Activated CD8-positive, alpha-beta memory T cell treated with anti-CD3 and anti-CD28 coated beads for 36 hours (primary cell): ENCODE data around the gene NDUFB10. TPM values are rescaled to one million over a fixed set of nuclear protein-coding genes. Genes with fewer than 3 reads are reported as not detected.

Experiments
- CTCF ChIA-PET: fragments of 350-600 bp; sonication (Branson Sonifier 250); formaldehyde crosslinking; loops from one replicate; lab custom pipeline; 2021; ENCODE audit warnings: antibody characterized with exemption; lab: Charles Lee
- POLR2A ChIA-PET: fragments of 350-600 bp; sonication (Branson Sonifier 250); formaldehyde crosslinking; loops from one replicate; lab custom pipeline; 2021; ENCODE audit warnings: antibody characterized with exemption; lab: Charles Lee
- total RNA-seq, 2 experiments: library from RNA; stranded (reverse); gene quantifications; one replicate each; pipeline ENCODE4 v1.2.3, GENCODE V29; 2021

The NDUFB10 gene
- total RNA-seq, 2 experiments from 2014 or later = 153 to 155 TPM

DNA sequence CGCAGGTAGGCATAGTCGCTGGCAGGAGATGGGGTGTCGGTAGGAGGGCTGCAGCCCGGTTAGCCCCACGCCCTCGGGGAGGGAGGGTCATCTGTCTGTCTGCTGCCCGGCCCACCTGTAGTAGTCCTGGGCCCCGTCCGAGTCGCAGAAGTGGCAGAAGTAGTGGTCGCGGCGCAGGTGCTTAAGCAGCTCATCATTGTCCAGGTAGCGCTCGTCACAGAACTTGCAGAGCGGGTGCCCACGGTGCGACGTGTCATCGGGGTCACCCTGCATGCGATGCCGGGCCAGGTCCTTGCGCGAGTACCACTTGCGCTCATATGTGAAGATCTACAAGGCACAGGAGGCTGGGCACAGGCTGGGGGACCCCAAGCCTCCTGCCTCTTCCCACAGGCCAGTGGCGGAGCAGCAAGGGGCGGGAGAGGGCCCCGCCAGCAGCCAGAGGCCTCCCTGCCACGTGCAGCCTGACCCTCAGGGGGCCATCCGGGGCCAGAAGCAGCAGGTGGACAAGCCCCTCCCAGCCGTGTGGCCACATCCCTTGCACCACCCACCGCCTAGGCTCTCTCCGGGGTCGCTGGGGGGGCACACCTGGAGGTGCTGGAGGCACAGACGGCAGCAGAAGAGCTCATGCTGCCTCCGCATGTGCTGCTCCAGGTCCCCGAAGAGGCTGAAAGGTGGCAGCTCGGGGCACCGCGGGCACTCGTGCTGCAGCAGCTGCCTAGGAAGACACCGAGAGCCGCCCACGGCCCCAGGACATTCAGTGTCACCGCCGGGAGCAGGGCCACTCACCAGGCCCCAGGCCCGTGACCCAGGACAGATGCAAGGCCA is 43.3 kb downstream of the NDUFB10 start:
- ChIA-PET CTCF (interaction anchor here (0.9 to 2.9 kb wide), 15 partner anchors 9 to 150 kb away, joined by 3 to 41 read pairs (median 7); partner anchors contain the start of genes NPW, RPS2, SYNGR3 and TBL3), POLR2A (no interaction called here)

DNA sequence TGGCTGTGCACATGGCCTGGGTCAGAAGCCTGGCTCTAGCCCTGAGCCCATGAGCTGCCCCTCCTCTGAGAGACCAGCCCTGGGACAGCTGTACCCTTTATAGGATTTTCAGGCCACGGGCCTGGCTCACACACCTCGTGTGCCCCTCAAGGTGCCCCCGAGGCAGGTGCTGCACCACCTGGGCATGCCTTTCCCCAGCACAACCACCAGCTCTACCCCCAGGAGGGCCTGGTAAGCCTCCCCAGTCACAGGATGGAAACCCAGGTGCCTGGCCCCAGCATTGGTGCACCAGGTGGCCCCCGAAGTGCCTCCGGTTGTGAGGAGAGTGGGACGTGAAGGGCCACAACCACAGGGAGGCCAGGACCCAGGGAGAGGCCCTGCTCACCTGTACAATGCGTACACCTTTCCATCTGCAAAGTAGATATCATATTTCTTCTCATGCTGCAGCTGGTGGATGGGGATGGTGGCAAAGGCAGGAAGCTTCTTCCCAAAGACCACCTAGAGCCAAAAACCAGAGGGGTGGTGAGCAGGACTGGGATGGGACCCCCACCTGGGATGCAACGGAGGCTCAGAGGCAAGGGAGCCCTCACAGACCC is 44.0 kb downstream of the NDUFB10 start:
- CTCF ChIA-PET = interaction anchor here (0.9 to 2.9 kb wide), 18 partner anchors 9 to 152 kb away, joined by 3 to 41 read pairs (median 6); partner anchors contain the start of genes NPW, RPL3L, RPS2 and SYNGR3

DNA sequence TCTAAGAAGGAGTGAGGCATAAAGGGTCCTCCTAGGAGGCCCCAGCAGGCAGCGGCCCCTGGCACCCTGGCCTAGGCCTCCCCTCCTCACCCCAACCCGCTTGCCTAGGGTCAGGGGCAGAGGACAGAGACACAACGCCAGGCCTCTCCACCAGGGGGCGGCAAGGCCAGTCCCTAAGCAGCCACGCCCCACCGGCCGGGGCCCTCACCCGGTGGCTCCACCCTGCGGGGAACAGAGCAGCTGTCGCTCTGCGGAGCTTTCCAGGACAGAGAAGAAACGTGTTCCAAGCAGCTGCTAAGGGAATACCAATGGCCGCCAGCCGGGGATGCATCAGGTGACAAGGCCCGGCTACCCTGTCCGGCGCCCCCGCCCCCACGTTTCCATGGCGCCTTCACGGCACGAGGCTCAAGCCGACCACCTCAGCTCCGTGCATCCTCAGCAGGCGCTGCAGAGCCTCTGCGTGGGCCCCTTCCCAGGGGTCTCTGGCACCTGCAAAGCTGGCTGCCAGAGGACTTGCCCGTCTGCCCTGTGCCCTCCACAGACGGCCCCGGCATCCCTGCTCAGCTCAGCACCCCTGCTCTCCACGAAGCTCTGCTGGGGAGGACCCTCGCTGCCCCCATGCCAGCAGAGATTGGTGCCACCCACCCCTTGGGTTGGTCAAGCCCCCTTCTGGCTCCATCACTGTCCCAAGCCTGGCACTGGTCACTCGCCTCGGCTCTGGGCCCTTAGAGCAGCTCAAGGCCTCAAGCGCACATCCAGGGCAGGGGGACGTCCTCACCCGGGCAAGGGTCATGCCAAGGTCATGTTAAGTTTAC is 44.7 kb downstream of the NDUFB10 start:
- ChIA-PET POLR2A (no interaction called here), CTCF (interaction anchor here (0.6 to 2.9 kb wide), 21 partner anchors 9 to 151 kb away, joined by 3 to 41 read pairs (median 5); partner anchors contain the start of genes NPW, RPL3L, RPS2 and SYNGR3)

More for the DNA sequence above, 44.0 kb downstream of the NDUFB10 start:
- POLR2A ChIA-PET = no interaction called here

DNA sequence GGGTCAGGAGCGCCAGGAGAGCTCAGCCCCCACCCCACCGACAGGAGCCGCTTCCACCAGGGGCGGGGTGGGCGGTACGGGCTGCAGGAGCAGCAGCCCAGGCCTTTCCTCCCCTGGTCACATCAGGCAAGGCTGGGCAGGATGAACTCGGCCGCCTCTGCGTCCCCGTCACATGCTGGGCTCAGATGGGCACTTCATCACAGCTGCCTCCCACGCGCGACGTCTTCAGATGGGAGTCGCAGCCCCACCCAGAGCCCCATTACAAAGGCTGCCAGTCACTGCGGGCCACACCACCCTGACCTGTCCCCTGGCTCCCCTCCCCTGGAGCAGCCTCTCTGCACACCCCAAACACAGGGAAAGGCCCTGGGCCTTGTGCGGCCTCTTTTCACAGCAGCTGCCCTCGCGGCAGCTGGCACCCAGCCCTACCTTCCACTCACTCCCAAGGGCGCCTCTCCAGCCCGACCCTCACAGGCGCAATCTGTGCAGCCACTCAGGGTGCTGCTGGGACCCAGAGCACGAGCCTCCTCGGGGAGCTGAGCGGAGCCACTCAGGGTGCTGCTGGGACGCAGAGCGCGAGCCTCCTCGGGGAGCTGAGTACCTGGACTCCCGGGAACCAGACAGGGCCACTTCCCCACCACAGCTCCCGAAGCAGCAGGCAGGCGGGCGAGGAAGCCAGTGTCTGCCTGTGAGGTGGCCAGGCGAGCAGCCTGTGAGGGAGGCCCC is 45.6 kb downstream of the NDUFB10 start:
- CTCF ChIA-PET = interaction anchor here (0.8 to 2.9 kb wide), 10 partner anchors 8 to 148 kb away, joined by 3 to 41 read pairs (median 6); no protein-coding TSS in a partner anchor
- POLR2A ChIA-PET = no interaction called here

DNA sequence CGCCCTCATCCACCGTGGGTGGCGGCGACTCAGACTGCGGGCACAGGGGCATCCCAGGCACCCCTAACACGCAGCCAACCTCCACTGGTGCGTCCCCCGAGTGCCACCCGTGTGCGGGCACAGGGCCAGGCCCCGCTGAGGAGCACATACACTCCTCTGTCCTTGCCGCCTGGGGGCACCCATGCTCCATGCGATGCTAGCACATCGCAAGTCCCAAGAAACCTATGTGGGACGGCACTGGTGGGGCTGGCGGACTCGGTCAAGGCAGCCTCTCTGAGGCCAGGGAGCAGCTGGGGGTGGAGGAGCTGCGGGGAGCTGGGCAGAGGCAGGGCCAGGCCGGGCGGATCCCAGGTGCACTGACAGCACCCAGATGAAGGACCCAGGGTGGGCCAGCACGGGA is 46.3 kb downstream of the NDUFB10 start:
- ChIA-PET CTCF (interaction anchor here (2.9 kb wide), 1 partner anchor 12 kb away, joined by 41 read pairs; no protein-coding TSS in a partner anchor), POLR2A (no interaction called here)

DNA sequence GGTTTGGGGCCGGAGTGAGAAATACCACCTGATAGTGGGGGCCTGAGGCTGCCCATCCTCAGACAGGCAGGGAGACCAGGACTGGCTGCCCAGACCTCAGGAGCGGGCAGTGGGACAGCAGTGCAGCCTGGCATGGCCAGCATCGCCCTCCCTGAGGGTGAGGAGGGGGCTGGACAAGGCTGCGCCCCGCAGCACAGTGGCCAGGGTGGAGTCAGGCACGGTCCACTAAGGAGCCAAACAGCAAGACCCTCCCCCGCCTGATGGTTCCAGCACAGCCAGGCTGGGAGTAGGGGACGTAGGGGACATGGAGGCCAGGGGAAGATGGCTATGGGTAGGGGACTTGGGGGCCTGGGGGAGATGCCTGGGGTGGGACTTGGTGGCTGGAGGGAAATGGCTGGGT is 47.0 kb downstream of the NDUFB10 start:
- CTCF ChIA-PET = no interaction called here
- POLR2A ChIA-PET = no interaction called here

DNA sequence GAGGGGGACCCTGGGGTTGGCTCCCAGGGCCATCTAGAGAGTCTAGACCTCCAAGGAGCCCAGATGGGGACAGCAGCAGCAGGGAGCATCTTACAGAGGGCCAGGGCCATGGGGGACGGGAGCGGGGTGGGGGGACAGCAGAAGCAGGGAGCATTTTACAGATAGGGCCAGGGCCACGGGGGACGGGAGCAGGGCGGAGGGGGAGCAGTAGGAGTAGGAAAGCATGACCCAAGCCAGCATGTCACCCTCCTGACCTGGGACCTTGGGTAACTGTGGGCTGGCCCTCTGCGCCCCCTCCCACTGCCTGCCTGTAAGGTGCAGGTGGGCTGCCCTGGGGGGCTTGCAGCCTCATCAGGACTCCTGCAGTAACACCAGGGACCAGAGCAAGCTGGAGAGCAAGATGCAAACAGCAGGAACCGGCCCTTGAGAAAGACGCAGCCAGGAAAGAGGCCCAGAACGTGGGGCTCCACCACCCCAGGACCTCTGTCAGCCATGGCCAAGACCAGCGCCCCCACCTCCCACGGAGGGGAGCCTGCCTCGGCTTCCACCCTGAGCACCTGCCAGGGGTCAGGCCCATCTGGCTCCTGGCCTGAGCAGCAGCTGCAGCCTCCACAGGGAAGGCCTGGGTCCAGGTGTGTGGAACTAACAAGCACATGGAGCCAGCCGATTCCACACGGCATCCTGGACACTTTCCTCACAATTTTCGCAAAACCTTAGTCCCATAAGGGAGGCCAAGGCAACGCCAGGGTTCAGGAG is 47.9 kb downstream of the NDUFB10 start:
- POLR2A ChIA-PET = interaction anchor here (0.7 to 1.2 kb wide), 2 partner anchors 36 to 148 kb away, joined by 3 read pairs; partner anchors contain the start of gene TRAF7

DNA sequence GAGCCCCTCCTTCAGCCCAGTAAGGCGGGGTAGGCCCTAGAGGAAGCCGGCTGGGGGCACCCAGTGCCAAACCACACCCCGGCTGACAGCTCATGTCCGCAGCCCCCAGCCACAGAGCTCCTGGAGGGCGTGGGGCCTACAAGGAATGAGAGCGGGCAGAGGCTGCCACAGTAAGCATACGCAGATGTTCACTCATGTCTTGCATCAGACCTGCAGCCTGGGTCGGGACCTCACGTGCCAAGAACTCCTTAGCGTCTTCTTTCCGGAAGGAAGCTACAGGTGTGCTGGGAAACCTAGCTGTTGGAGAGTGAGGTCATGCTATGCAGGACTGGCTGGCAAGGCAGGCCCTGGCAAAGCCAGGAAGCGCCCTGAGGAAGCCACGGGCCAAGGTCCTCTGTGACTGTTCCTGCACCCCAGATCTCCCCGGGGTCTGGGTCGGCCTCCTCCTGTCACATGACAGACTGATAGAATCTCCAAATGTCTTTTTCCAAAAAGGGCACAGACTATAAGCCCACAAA is 48.7 kb downstream of the NDUFB10 start:
- POLR2A ChIA-PET = interaction anchor here (0.6 to 1.5 kb wide), 4 partner anchors 12 to 147 kb away, joined by 3 to 7 read pairs (median 4); partner anchors contain the start of gene TRAF7
- CTCF ChIA-PET = interaction anchor here (1.0 to 2.1 kb wide), 5 partner anchors 23 to 244 kb away, joined by 3 to 17 read pairs (median 4); partner anchors contain the start of genes ECI1, NUBP2 and SPSB3

More for the DNA sequence above, 47.9 kb downstream of the NDUFB10 start:
- CTCF ChIA-PET = interaction anchor here (1.0 to 2.1 kb wide), 2 partner anchors 22 to 134 kb away, joined by 4 to 17 read pairs; no protein-coding TSS in a partner anchor

DNA sequence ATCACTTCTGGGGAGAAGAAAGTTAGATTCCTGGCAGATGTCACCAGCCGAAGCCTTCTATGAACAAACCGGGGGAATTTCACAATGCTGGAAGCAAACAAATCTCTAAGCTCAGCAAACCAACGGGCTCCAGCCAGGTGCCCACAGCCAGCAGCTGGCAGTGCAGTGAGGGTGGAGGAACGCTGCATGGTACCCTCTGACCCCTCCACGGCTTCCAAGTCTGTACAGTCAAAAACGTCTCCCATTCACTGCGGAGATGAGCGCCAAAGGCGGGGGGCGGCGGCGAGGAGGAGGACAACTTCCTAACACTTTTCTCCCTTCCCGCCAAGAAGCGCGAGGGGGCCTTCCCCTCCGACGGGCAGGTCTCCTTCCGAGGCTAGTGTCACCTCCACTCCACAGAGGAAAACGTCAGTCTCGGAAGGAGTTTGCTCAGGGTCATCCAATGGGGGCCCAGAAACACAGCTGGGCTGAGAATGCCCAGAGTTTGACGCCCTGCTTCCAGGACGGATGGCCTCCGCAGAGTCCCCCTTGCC is 49.4 kb downstream of the NDUFB10 start:
- ChIA-PET CTCF (interaction anchor here (1.2 to 2.1 kb wide), 4 partner anchors 42 to 243 kb away, joined by 3 to 17 read pairs (median 4); partner anchors contain the start of genes ECI1, NUBP2 and SPSB3), POLR2A (interaction anchor here (0.6 to 1.5 kb wide), 5 partner anchors 13 to 303 kb away, joined by 3 to 7 read pairs (median 5); partner anchors contain the start of genes MAPK8IP3, RPS2 and TRAF7)

DNA sequence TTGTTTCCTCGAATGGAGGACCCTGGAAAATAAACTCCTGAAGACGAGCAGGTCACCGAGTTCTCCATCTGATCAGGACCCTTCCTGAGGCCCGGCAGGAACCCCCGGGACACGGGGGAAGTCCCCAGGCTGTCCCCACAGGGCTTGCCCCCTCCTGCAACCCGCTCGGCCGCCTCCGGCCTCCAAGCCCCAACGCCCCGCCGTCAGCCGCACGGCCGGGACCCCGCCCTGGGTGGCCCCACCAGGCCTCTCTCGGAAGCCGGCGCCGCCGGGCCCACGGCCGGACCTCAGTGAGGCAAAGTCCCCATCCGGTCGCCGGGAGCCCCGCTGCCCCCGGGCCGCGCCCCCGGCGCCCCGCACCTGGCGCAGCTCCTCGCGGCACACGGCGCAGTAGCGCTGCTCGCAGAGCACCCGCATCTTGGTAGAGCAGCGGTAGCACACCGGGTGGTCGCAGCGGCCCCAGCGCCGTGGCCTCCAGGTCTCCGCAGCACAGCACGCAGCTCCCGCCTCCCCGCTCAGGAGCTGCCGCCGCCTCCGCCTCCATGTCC is 49.9 kb downstream of the NDUFB10 start:
- ChIA-PET POLR2A (interaction anchor here (0.6 to 1.5 kb wide), 3 partner anchors 13 to 303 kb away, joined by 3 to 7 read pairs (median 5); partner anchors contain the start of genes MAPK8IP3 and RPS2), CTCF (interaction anchor here (1.3 to 2.1 kb wide), 3 partner anchors 41 to 242 kb away, joined by 3 to 17 read pairs (median 5); partner anchors contain the start of gene ECI1)

DNA sequence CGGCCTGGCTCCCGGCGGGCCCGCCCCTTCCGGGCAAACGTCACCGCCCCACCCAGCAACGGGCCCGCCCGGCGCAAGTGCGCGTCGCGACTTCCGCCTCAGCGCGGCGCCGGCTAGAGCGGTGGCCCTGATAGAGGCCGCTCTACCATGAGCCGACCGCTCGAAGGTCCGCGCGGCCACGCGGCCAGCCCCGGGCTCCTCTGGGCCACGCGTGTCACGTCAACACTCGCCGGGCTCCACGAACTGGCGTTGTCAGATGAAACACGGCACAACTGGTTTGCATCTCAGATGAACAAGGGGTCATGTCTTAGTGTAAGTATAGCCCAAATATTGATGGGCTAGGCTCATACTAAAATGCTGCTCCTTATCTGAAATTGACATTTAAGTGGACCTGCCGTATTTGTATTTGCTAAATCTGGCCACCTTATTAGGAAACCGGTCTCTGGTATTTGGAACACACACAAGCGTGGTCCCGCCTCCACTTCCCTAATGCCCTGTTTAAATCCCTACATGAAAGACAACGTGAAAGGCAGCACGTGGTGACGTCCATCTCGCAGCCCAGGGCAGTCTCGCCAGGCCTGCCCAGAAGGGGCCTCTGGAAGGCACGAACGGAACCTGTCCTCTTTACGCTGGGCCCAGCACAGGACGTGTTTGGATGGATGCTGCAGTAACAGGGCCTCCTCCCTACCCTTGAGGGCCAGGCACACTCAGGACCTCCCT is 50.6 kb downstream of the NDUFB10 start, which contains the start of gene ZNF598:
TSS of gene ZNF598 (minus strand) at position 31 of the 720 bp plus-strand sequence.
- CTCF ChIA-PET = interaction anchor here (0.6 kb wide), 1 partner anchor 13 kb away, joined by 3 read pairs; no protein-coding TSS in a partner anchor
- POLR2A ChIA-PET = no interaction called here

Other genes starting within 250 kb of the NDUFB10 start
- gene NME3, start 188.0 kb upstream of the NDUFB10 start, total RNA-seq = 10 to 100 TPM; 27.0 to 30.0 TPM
- 10 to 100 TPM; 20.3 TPM for gene EME2, start 186.7 kb upstream of the NDUFB10 start, total RNA-seq
- gene MRPS34, start 186.4 kb upstream of the NDUFB10 start, total RNA-seq = 100 to 1,000 TPM; 197 to 199 TPM
- gene SPSB3, start 177.0 kb upstream of the NDUFB10 start, total RNA-seq = 10 to 100 TPM; 21.4 to 22.1 TPM
- 10 to 100 TPM; 72.7 to 80.2 TPM for gene NUBP2, start 176.6 kb upstream of the NDUFB10 start, total RNA-seq
- not detected for gene IGFALS, start 165.8 kb upstream of the NDUFB10 start, total RNA-seq
- 10 to 100 TPM; 34.4 to 35.8 TPM for gene HAGH, start 132.7 kb upstream of the NDUFB10 start, total RNA-seq
- gene FAHD1, start 132.3 kb upstream of the NDUFB10 start, total RNA-seq = 10 to 100 TPM; 18.7 to 20.7 TPM
- gene MEIOB, start 87.4 kb upstream of the NDUFB10 start, total RNA-seq = not detected
- gene HS3ST6, start 41.1 kb upstream of the NDUFB10 start, total RNA-seq = not detected
- gene MSRB1, start 16.3 kb upstream of the NDUFB10 start, total RNA-seq = 10 to 100 TPM; 23.5 to 24.7 TPM
- gene RPL3L, start 4.8 kb upstream of the NDUFB10 start, total RNA-seq = under 1 TPM in 1 of 2 experiments, not detected in 1; 0.36 TPM
- gene RPS2, start 5.3 kb downstream of the NDUFB10 start, total RNA-seq = 1,000 to 10,000 TPM; 4,851 to 4,954 TPM
- gene RNF151, start 7.3 kb downstream of the NDUFB10 start, total RNA-seq = not detected
- gene TBL3, start 12.5 kb downstream of the NDUFB10 start, total RNA-seq = 10 to 100 TPM; 73.5 to 74.8 TPM
- gene NOXO1, start 21.9 kb downstream of the NDUFB10 start, total RNA-seq = under 1 TPM; 0.23 to 0.36 TPM
- 10 to 100 TPM; 39.1 to 43.3 TPM for gene GFER, start 24.7 kb downstream of the NDUFB10 start, total RNA-seq
- 1 to 10 TPM; 4.6 to 4.7 TPM for gene SYNGR3, start 30.4 kb downstream of the NDUFB10 start, total RNA-seq
- 10 to 100 TPM; 94.2 to 95.6 TPM for gene ZNF598, start 50.3 kb downstream of the NDUFB10 start, total RNA-seq
- 10 to 100 TPM; 15.8 to 18.1 TPM for gene NPW, start 60.2 kb downstream of the NDUFB10 start, total RNA-seq
- 1 to 10 TPM; 4.0 to 5.2 TPM for gene NHERF2, start 67.4 kb downstream of the NDUFB10 start, total RNA-seq
- 10 to 100 TPM; 34.5 to 34.8 TPM for gene NTHL1, start 88.3 kb downstream of the NDUFB10 start, total RNA-seq
- gene TSC2, start 88.4 kb downstream of the NDUFB10 start, total RNA-seq = 10 to 100 TPM; 80.2 to 84.5 TPM
- gene PKD1, start 176.4 kb downstream of the NDUFB10 start, total RNA-seq = 10 to 100 TPM; 65.3 to 70.7 TPM
- under 1 TPM in 1 of 2 experiments, not detected in 1; 0.42 TPM for gene RAB26, start 189.1 kb downstream of the NDUFB10 start, total RNA-seq
- 100 to 1,000 TPM; 102 to 109 TPM for gene TRAF7, start 196.2 kb downstream of the NDUFB10 start, total RNA-seq
- gene CASKIN1, start 237.1 kb downstream of the NDUFB10 start, total RNA-seq = under 1 TPM; 0.23 to 0.70 TPM
- gene MLST8, start 245.9 kb downstream of the NDUFB10 start, total RNA-seq = 10 to 100 TPM; 81.8 to 83.2 TPM